Panc1 (cell line): ENCODE data around the gene IRGC. TPM values are rescaled to one million over a fixed set of nuclear protein-coding genes. Genes with fewer than 3 reads are reported as not detected.
A peak's percentile ranks its signal among the peaks of the same experiment; 100 is the strongest.

Experiments
- ATAC-seq: fragments of 200-7000 bp; cut with Tn5 transposase; 2 replicates; pipeline ENCODE4 v1.9.1; 2020; ENCODE audit warnings: mild to moderate bottlenecking, moderate library complexity
- BruUV-seq: library from RNA; stranded (reverse); fragments of 400-500 nt; replicated peaks from 2 replicates; lab custom pipeline; 2021; lab: Mats Ljungman, UMichigan
- CTCF ChIA-PET: fragments of 300-600 bp; sonication (Branson Sonifier 250); formaldehyde crosslinking; loops from one replicate; lab custom pipeline; 2022; ENCODE audit warnings: antibody characterized with exemption; lab: Charles Lee
- POLR2A ChIA-PET: fragments of 300-600 bp; sonication (Branson Sonifier 250); formaldehyde crosslinking; loops from one replicate; lab custom pipeline; 2022; ENCODE audit warnings: antibody characterized with exemption; lab: Charles Lee
- DNase-seq: peaks from one replicate; pipeline ENCODE4 v3.0.0-alpha.2; 2010; ENCODE audit warnings: low read depth, low spot score
- H3K27ac ChIP-seq: 2 replicates; pipeline ENCODE4 v1.5.1; 2011; ENCODE audit warnings: mild to moderate bottlenecking, low read length, inconsistent platforms
- H3K27me3 ChIP-seq: fragments of 200-500 bp; sonication (Bioruptor generic); 2 replicates; pipeline ENCODE4 v1.6.0; 2014; ENCODE audit warnings: low read length, inconsistent platforms; ENCODE audit not compliant: control insufficient read depth, insufficient read depth
- H3K36me3 ChIP-seq: fragments of 200-500 bp; sonication (Bioruptor generic); 2 replicates; pipeline ENCODE4 v1.5.1; 2014; ENCODE audit warnings: inconsistent platforms, mild to moderate bottlenecking, low read length, moderate library complexity; ENCODE audit not compliant: control insufficient read depth, insufficient read depth
- H3K4me1 ChIP-seq: 2 replicates; pipeline ENCODE4 v1.5.1; 2011; ENCODE audit warnings: inconsistent platforms, mild to moderate bottlenecking, low read length, moderate library complexity; ENCODE audit not compliant: control insufficient read depth, insufficient read depth
- H3K4me3 ChIP-seq, 2 experiments: 2 replicates each; pipeline ENCODE4 v1.5.1; 2011 to 2012; ENCODE audit warnings: low read depth in 2 of 2, low read length in 2 of 2, mild to moderate bottlenecking in 2 of 2, inconsistent platforms in 1 of 2, moderate library complexity in 1 of 2
- H3K9me3 ChIP-seq: fragments of 200-500 bp; sonication (Bioruptor generic); 2 replicates; pipeline ENCODE4 v1.5.1; 2014; ENCODE audit warnings: low read depth, mild to moderate bottlenecking, inconsistent platforms, low read length, moderate library complexity; ENCODE audit not compliant: control insufficient read depth, insufficient read depth
- POLR2AphosphoS5 ChIP-seq: IDR thresholded peaks from 2 replicates; pipeline ENCODE4 v1.6.1; 2012; ENCODE audit warnings: mild to moderate bottlenecking, low read depth, low read length, moderate library complexity
- REST ChIP-seq, 2 experiments: IDR thresholded peaks; 2 replicates each; pipeline ENCODE4 v1.6.1; 2011 to 2012; ENCODE audit warnings: low read depth in 2 of 2, control low read depth in 1 of 2, low read length in 1 of 2, mild to moderate bottlenecking in 1 of 2, moderate library complexity in 1 of 2; ENCODE audit not compliant: insufficient read depth in 1 of 2
- SIN3A ChIP-seq: IDR thresholded peaks from 2 replicates; pipeline ENCODE4 v1.6.1; 2012; ENCODE audit warnings: low read depth, mild to moderate bottlenecking, low read length, moderate library complexity, borderline replicate concordance; ENCODE audit not compliant: insufficient read depth
- TCF7L2 ChIP-seq: IDR thresholded peaks from 2 replicates; pipeline ENCODE4 v1.6.1; 2011; ENCODE audit warnings: mild to moderate bottlenecking, low read depth, low read length, inconsistent platforms
- in situ Hi-C: cut with HindIII; loops from 2 replicates; pipeline ENCODE4 v1.10.0; 2016; ENCODE audit warnings: low sequenced_read_pairs, low pct_unique_long_range_greater_than_20kb
- intact Hi-C: fragments of 100-400 bp; cut with micrococcal nuclease; formaldehyde crosslinking; loops from one replicate; pipeline ENCODE4 v1.10.0; 2022; ENCODE audit not compliant: unreplicated experiment
- total RNA-seq: library from RNA; stranded (reverse); gene quantifications from one replicate; pipeline ENCODE4 v1.2.1, GENCODE V29; 2021; ENCODE audit not compliant: unreplicated experiment
- TF ChIP-seq, protein P1 (sequence below): fragments of 450-650 bp; IDR thresholded peaks from 2 replicates; pipeline ENCODE4 v1.5.1; 2017; ENCODE audit warnings: mild to moderate bottlenecking

Gene IRGC
- total RNA-seq, 1 experiment from 2014 or later = not detected

- POLR2A ChIA-PET = interaction anchor here (0.6 to 0.8 kb wide), 2 partner anchors 57 to 97 kb away, joined by 8 to 16 read pairs; no protein-coding TSS in a partner anchor
- no TSS peak for BruUV-seq
Observed at GRCh38 chr19:43667876-43668405, 47.9 kb upstream of the IRGC start.

DNA sequence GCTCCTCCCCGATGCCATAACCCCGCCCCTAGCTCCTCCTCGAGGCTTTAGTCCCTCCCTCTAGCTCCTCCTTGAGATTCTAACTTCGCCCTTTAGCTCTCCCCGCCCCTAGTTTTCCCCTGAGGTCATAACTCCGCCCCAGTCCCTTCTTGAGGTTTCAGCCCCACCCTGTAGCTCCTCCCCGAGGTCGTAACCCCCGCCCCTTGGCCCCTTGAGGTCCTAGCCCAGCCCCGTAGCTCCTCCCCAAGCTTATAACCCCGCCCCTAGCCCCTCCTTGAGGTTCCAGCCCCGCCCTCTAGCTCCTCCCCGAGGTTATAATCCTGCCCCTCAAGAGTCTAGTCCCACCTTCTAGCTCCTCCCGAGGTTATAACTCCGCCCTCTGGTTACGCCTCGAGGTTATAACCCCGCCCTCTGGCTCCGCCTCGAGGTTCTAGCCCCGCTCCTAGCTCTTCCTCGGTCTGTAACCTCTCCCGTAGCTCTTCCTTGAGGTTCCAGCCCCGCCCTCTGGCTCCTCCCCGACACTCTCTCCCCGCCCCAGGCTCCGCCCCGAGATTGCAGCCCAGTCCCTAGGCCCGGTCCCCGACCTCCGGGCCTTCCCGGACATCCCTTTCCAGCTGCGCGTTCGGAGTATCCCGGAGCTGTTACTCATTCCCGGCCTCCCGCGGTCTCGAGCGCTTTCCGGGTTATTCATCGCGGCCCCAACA, 47.3 kb upstream of the IRGC start:
- DNase-seq = peak; percentile 94
- ATAC-seq = peak; percentile 94
- no TSS peak for BruUV-seq
- ChIA-PET CTCF (interaction anchor here (0.5 to 1.2 kb wide), 8 partner anchors 10 to 310 kb away, joined by 3 to 7 read pairs (median 3); no protein-coding TSS in a partner anchor), POLR2A (interaction anchor here (0.6 to 0.8 kb wide), 2 partner anchors 56 to 97 kb away, joined by 8 to 16 read pairs; no protein-coding TSS in a partner anchor)
- intact Hi-C loops (no loop called here), in situ Hi-C loops (no loop called here)
- H3K27ac ChIP-seq = peak overlapping the region; percentile 51
- peaks cover 7% of the 10 kb centered on the region for H3K4me1 ChIP-seq
- TF ChIP-seq POLR2AphosphoS5 (no peak), REST (IDR thresholded peaks at IDR 0.05; ENCODE audit: insufficient read depth in 1 of 2, low read depth in 2 of 2, low read length in 1 of 2) (no peak), TCF7L2 (no peak), SIN3A (no peak)
- TF ChIP-seq, protein P1, sequence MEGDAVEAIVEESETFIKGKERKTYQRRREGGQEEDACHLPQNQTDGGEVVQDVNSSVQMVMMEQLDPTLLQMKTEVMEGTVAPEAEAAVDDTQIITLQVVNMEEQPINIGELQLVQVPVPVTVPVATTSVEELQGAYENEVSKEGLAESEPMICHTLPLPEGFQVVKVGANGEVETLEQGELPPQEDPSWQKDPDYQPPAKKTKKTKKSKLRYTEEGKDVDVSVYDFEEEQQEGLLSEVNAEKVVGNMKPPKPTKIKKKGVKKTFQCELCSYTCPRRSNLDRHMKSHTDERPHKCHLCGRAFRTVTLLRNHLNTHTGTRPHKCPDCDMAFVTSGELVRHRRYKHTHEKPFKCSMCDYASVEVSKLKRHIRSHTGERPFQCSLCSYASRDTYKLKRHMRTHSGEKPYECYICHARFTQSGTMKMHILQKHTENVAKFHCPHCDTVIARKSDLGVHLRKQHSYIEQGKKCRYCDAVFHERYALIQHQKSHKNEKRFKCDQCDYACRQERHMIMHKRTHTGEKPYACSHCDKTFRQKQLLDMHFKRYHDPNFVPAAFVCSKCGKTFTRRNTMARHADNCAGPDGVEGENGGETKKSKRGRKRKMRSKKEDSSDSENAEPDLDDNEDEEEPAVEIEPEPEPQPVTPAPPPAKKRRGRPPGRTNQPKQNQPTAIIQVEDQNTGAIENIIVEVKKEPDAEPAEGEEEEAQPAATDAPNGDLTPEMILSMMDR = no peak
- H3K27me3 ChIP-seq = no peaks in the 10 kb centered on the region
- peak overlapping the region; percentile 53 to 76 for H3K4me3 ChIP-seq
- no peaks in the 10 kb centered on the region for H3K36me3 ChIP-seq
- H3K9me3 ChIP-seq = no peaks in the 10 kb centered on the region

More at GRCh38 chr19:43667876-43668405, 47.9 kb upstream of the IRGC start:
- no peak for ATAC-seq
- H3K9me3 ChIP-seq = no peaks in the 10 kb centered on the region
- CTCF ChIA-PET = interaction anchor here (0.5 to 1.2 kb wide), 7 partner anchors 11 to 310 kb away, joined by 3 to 7 read pairs (median 3); no protein-coding TSS in a partner anchor
- no peak for DNase-seq
- no peaks in the 10 kb centered on the region for H3K36me3 ChIP-seq
- peak overlapping the region; percentile 51 to 53 for H3K4me3 ChIP-seq
- H3K27me3 ChIP-seq = no peaks in the 10 kb centered on the region
- in situ Hi-C loops (no loop called here), intact Hi-C loops (no loop called here)
- peaks cover 7% of the 10 kb centered on the region for H3K4me1 ChIP-seq
- H3K27ac ChIP-seq = no peak overlapping the region
- no peak for TF ChIP-seq REST (IDR thresholded peaks at IDR 0.05; ENCODE audit: insufficient read depth in 1 of 2, low read depth in 2 of 2, low read length in 1 of 2)
- no peak for TF ChIP-seq SIN3A
- no peak for TF ChIP-seq POLR2AphosphoS5
- TF ChIP-seq, protein P1 = no peak
- TF ChIP-seq TCF7L2 = no peak
